Right lobe of liver (tissue), 6 donors: Measurements from ENCODE around the gene CD300A. TPM values are rescaled to one million over a fixed set of nuclear protein-coding genes. Genes with fewer than 3 reads are reported as not detected.

Experiments
- ATAC-seq, 4 donors: fragments of 200-7000 bp; cut with Tn5 transposase; one replicate each; pipeline ENCODE4 v1.9.1; 2020; ENCODE audit warnings: mild to moderate bottlenecking in 4 of 4, moderate library complexity in 4 of 4
- DNase-seq, 3 donors: peaks; one replicate each; pipeline ENCODE4 v3.0.0-alpha.2; 2020
- H3K27ac ChIP-seq, 3 donors: fragments of 200-600 bp; one replicate each; pipeline ENCODE4 v1.8.0; 2022
- H3K27me3 ChIP-seq, 2 donors: fragments of 200-600 bp; one replicate each; pipeline ENCODE4 v1.8.0; 2022
- H3K36me3 ChIP-seq, 4 donors: fragments of 200-600 bp; sonication (generic) in 1 of 4; one replicate each; pipeline versions ENCODE4 v1.5.1 to v1.8.0; 2017 to 2022; ENCODE audit warnings: control low read depth in 1 of 4
- H3K4me1 ChIP-seq, 4 donors: fragments of 200-600 bp; sonication (generic) in 1 of 4; one replicate each; pipeline versions ENCODE4 v1.5.1 to v1.8.0; 2017 to 2022; ENCODE audit warnings: control low read depth in 1 of 4
- H3K4me3 ChIP-seq, 3 donors: fragments of 200-600 bp; one replicate each; pipeline ENCODE4 v1.8.0; 2022
- H3K9me3 ChIP-seq, 4 donors: fragments of 200-600 bp; sonication (generic) in 1 of 4; one replicate each; pipeline versions ENCODE4 v1.5.1 to v1.8.0; 2017 to 2022; ENCODE audit warnings: control low read depth in 1 of 4
- CTCF ChIP-seq, 4 donors: fragments of 200-600 bp in 3 of 4; fragments of 450-650 bp in 1 of 4; IDR thresholded peaks; one replicate each; pipeline versions ENCODE4 v1.5.1 to v1.8.0; 2016 to 2022; ENCODE audit warnings: antibody characterized with exemption in 4 of 4, mild to moderate bottlenecking in 2 of 4
- POLR2A ChIP-seq: fragments of 450-650 bp; IDR thresholded peaks from one replicate; pipeline ENCODE4 v1.6.1; 2017; ENCODE audit warnings: antibody characterized with exemption, mild to moderate bottlenecking
- WGBS: methylation state at CpG from one replicate; pipeline ENCODE4 v1.1.6; 2018; ENCODE audit warnings: low coverage, low lambda C conversion rate; ENCODE audit not compliant: insufficient coverage; ENCODE audit errors: missing lambda C conversion rate; 5-methylcytosine and 5-hydroxymethylcytosine counted together
- intact Hi-C, 2 donors: fragments of 100-400 bp; cut with DNase I; formaldehyde crosslinking; loops; one replicate each; pipeline versions ENCODE4 v1.11.2 to v1.14.1; 2022
- total RNA-seq, 6 experiments: library from RNA; depleted of rRNA in 2 of 6; stranded (reverse); fragments of >200 nt in 2 of 6; fragmentation: NEBNext Ultra II Directional in 3 of 6; extraction: Animal tissue kit (Norgen Biotek cat#: 25700) in 3 of 6; gene quantifications; one replicate each; pipeline versions ENCODE4 v1.1.0 to v1.2.4, GENCODE V29; 2016 to 2023
- donor health status: DM: no; HTN: yes; CAD: no.
- donor health status: DM: no; HTN: no; CAD: no.
- donor health status: DM: no; HTN: no; CAD: no.
- donor health status: DM: no; HTN: yes; CAD: no.
- donor health status: DM: no; HTN: yes; CAD: no.

The CD300A gene
- total RNA-seq, 6 experiments from 2014 or later: 4.8 to 16.6 (median 6.6) TPM

GRCh38 chr17:74432424-74432690, 34.1 kb upstream of the CD300A start:
- ATAC-seq: no peak
- H3K9me3 ChIP-seq: no peaks in the 10 kb centered on the region
- no peaks in the 10 kb centered on the region for H3K27me3 ChIP-seq
- intact Hi-C loops: no loop called here
- peaks cover 0 to 60% (median 27%) of the 10 kb centered on the region in 4 donors for H3K4me1 ChIP-seq
- peak overlapping the region; percentile 97 to 99 (median 98) for H3K27ac ChIP-seq
- DNase-seq: peak in 1 of 3 donors; percentile 31
- TF ChIP-seq POLR2A (no peak), CTCF (IDR thresholded peaks at IDR 0.05) (no peak)
- H3K36me3 ChIP-seq: no peaks in the 10 kb centered on the region
- WGBS: no CpG with 5 or more reads among the region's 33 CpGs
- H3K4me3 ChIP-seq: peak overlapping the region; percentile 72 to 86 (median 86)

GRCh38 chr17:74432766-74433391, 33.6 kb upstream of the CD300A start:
- Histone ChIP-seq H3K4me1 (peaks cover 0 to 60% (median 27%) of the 10 kb centered on the region in 4 donors), H3K9me3 (no peaks in the 10 kb centered on the region), H3K4me3 (peak overlapping the region; percentile 72 to 86 (median 86)), H3K27ac (peak overlapping the region; percentile 97 to 99 (median 98)), H3K27me3 (no peaks in the 10 kb centered on the region), H3K36me3 (no peaks in the 10 kb centered on the region)
- TF ChIP-seq POLR2A: no peak
- TF ChIP-seq CTCF (IDR thresholded peaks at IDR 0.05): no peak
- WGBS: 4% methylated on average over 12 of the region's 23 CpGs
- no peak for DNase-seq
- no peak for ATAC-seq
- intact Hi-C loops: no loop called here

- H3K4me1 ChIP-seq: peaks cover 0 to 59% (median 27%) of the 10 kb centered on the region in 4 donors
- peak overlapping the region; percentile 97 to 99 (median 98) for H3K27ac ChIP-seq
- ATAC-seq (no peak), DNase-seq (peak in 1 of 3 donors; percentile 47)
- peak overlapping the region; percentile 72 to 86 (median 86) for H3K4me3 ChIP-seq
- no peaks in the 10 kb centered on the region for H3K36me3 ChIP-seq
- TF ChIP-seq POLR2A (no peak), CTCF (IDR thresholded peaks at IDR 0.05) (peak in 1 of 4 donors; percentile 7)
- intact Hi-C loops: no loop called here
- WGBS: 20% methylated on average over 2 of the region's 17 CpGs
- H3K9me3 ChIP-seq: no peaks in the 10 kb centered on the region
- H3K27me3 ChIP-seq: no peaks in the 10 kb centered on the region
Measured at GRCh38 chr17:74433421-74434121, 32.9 kb upstream of the CD300A start.

- intact Hi-C loops: no loop called here
- H3K4me1 ChIP-seq: peaks cover 0 to 68% (median 30%) of the 10 kb centered on the region in 4 donors
- H3K27me3 ChIP-seq: no peaks in the 10 kb centered on the region
- no peaks in the 10 kb centered on the region for H3K9me3 ChIP-seq
- ATAC-seq: peak in 1 of 4 donors; percentile 1
- WGBS: 20% methylated on average over 5 of the region's 5 CpGs
- no peak for TF ChIP-seq CTCF (IDR thresholded peaks at IDR 0.05)
- no peak for TF ChIP-seq POLR2A
- peak overlapping the region in 2 of 3 donors; percentile 57 to 99 for H3K27ac ChIP-seq
- peak in 1 of 3 donors; percentile 65 for DNase-seq
- H3K36me3 ChIP-seq: peaks cover 0 to 7% (median 3%) of the 10 kb centered on the region in 4 donors
- peak overlapping the region in 2 of 3 donors; percentile 15 to 30 for H3K4me3 ChIP-seq
Measured at GRCh38 chr17:74435775-74436359, 30.6 kb upstream of the CD300A start.
